Activated B cell treated with CpG ODN at 0.5 μM for 24 hours (primary cell): ENCODE results near the gene CEP72. TPM values are rescaled to one million over a fixed set of nuclear protein-coding genes. Genes with fewer than 3 reads are reported as not detected.
"Not testable (repeated sequence)": the region's sequence is repeated elsewhere in the genome, so short reads cannot be mapped to it uniquely, and the experiment has no call there.

Experiments
- ATAC-seq: fragments of 200-7000 bp; cut with Tn5 transposase; one replicate; pipeline ENCODE4 v1.10.0; 2021; ENCODE audit warnings: low read depth, mild to moderate bottlenecking, moderate library complexity
- CTCF ChIA-PET: fragments of 350-600 bp; sonication (Branson Sonifier 250); formaldehyde crosslinking; loops from one replicate; lab custom pipeline; 2021; ENCODE audit warnings: antibody characterized with exemption; lab: Charles Lee
- POLR2A ChIA-PET: fragments of 350-600 bp; sonication (Branson Sonifier 250); formaldehyde crosslinking; loops from one replicate; lab custom pipeline; 2021; ENCODE audit warnings: antibody characterized with exemption; lab: Charles Lee
- DNase-seq: peaks from one replicate; pipeline ENCODE4 v3.0.0; 2022
- H3K27ac Mint-ChIP-seq: one replicate; pipeline ENCODE4 v1.8.0; 2020; ENCODE audit warnings: mixed read lengths
- H3K27me3 Mint-ChIP-seq: one replicate; pipeline ENCODE4 v1.8.0; 2021; ENCODE audit warnings: mixed read lengths
- H3K36me3 Mint-ChIP-seq: one replicate; pipeline ENCODE4 v1.8.0; 2021; ENCODE audit warnings: low read depth, mixed read lengths
- H3K4me1 Mint-ChIP-seq: one replicate; pipeline ENCODE4 v1.8.0; 2021; ENCODE audit warnings: mixed read lengths
- H3K4me3 Mint-ChIP-seq: one replicate; pipeline ENCODE4 v1.8.0; 2020; ENCODE audit warnings: mild to moderate bottlenecking, mixed read lengths
- H3K9me3 Mint-ChIP-seq: one replicate; pipeline ENCODE4 v1.8.0; 2020; ENCODE audit warnings: mixed read lengths
- intact Hi-C: fragments of 100-400 bp; cut with micrococcal nuclease; formaldehyde crosslinking; loops from one replicate; pipeline ENCODE4 v1.15.1; 2024
- total RNA-seq: library from RNA; stranded (reverse); gene quantifications from 2 replicates; pipeline ENCODE4 v1.2.3, GENCODE V29; 2022
- TF ChIP-seq, protein P1 (sequence below): fragments of 200-600 bp; IDR thresholded peaks from one replicate; pipeline ENCODE4 v1.8.0; 2022; ENCODE audit warnings: antibody characterized with exemption, mild to moderate bottlenecking

Gene CEP72
- total RNA-seq, 1 donor from 2014 or later, result 17.4 TPM

DNA sequence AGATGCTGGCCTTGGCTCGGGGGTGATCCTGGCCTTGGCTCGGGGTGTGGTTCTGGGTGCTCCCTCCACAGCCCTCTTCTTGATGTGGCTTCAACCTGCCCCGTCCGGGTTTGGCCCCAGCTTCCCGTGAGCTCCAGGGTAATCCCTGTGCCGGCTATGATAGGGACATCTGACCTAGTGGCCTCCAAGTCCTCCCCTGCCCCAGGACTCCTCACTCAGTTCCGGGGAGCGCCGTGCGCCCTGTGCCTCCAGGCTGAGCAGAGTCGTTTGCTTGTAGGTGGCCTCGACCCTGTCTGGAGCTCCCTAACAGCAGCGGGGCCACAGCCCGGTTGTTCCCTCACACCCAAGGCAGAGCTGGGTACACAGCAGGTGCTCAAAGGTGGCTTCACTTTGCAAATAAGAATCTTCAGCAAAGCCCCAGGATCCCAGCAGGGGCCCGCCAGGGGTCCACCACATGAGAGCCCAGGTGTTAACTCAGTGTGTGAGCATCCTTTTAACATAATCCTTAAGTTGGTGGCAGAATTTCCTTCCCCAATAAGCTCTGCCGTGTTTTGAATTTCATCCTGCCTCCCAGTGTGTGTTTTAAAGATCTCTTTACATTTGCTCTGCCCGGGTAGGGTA lies 32.3 kb upstream of the CEP72 start:
- POLR2A ChIA-PET, result interaction anchor here (0.6 kb wide), 1 partner anchor 232 kb away, joined by 3 read pairs; no protein-coding TSS in a partner anchor
- DNase-seq (peak; percentile 0), ATAC-seq (no peak)
- H3K9me3 Mint-ChIP-seq, result peaks cover 28% of the 10 kb centered on the region
- peaks cover 3% of the 10 kb centered on the region for H3K36me3 Mint-ChIP-seq
- H3K4me3 Mint-ChIP-seq, result no peak overlapping the region
- CTCF ChIA-PET, result no interaction called here
- peaks cover 47% of the 10 kb centered on the region for H3K27me3 Mint-ChIP-seq
- intact Hi-C loops, result no loop called here
- no peak overlapping the region for H3K27ac Mint-ChIP-seq
- no peaks in the 10 kb centered on the region for H3K4me1 Mint-ChIP-seq
- TF ChIP-seq, protein P1, sequence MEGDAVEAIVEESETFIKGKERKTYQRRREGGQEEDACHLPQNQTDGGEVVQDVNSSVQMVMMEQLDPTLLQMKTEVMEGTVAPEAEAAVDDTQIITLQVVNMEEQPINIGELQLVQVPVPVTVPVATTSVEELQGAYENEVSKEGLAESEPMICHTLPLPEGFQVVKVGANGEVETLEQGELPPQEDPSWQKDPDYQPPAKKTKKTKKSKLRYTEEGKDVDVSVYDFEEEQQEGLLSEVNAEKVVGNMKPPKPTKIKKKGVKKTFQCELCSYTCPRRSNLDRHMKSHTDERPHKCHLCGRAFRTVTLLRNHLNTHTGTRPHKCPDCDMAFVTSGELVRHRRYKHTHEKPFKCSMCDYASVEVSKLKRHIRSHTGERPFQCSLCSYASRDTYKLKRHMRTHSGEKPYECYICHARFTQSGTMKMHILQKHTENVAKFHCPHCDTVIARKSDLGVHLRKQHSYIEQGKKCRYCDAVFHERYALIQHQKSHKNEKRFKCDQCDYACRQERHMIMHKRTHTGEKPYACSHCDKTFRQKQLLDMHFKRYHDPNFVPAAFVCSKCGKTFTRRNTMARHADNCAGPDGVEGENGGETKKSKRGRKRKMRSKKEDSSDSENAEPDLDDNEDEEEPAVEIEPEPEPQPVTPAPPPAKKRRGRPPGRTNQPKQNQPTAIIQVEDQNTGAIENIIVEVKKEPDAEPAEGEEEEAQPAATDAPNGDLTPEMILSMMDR, result no peak

DNA sequence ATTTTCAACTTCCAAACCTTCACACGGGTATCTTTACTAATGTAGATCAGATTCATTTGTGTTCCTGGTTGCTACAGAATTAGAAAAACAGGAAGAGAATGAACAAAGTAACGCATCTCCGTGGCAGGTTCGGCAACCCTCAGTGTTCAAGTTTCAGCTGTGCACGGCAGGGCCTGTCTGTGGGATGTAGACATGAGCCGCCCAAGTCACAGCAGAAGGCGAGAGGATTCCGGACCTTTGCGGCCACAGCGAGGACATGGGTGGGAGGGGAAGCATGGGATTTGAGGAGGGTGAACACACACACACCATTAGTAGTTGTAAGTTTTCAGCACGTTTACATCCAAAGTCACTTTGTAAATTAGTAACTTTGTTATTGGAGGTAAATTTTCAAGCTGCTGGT lies 31.7 kb upstream of the CEP72 start:
- H3K27me3 Mint-ChIP-seq, result peaks cover 47% of the 10 kb centered on the region
- H3K36me3 Mint-ChIP-seq, result peaks cover 3% of the 10 kb centered on the region
- H3K4me1 Mint-ChIP-seq, result no peaks in the 10 kb centered on the region
- H3K27ac Mint-ChIP-seq, result no peak overlapping the region
- no peak overlapping the region for H3K4me3 Mint-ChIP-seq
- DNase-seq (no peak), ATAC-seq (no peak)
- TF ChIP-seq, protein P1, result no peak
- CTCF ChIA-PET, result no interaction called here
- POLR2A ChIA-PET, result interaction anchor here (0.6 kb wide), 1 partner anchor 232 kb away, joined by 3 read pairs; no protein-coding TSS in a partner anchor
- intact Hi-C loops, result no loop called here
- peaks cover 24% of the 10 kb centered on the region for H3K9me3 Mint-ChIP-seq

DNA sequence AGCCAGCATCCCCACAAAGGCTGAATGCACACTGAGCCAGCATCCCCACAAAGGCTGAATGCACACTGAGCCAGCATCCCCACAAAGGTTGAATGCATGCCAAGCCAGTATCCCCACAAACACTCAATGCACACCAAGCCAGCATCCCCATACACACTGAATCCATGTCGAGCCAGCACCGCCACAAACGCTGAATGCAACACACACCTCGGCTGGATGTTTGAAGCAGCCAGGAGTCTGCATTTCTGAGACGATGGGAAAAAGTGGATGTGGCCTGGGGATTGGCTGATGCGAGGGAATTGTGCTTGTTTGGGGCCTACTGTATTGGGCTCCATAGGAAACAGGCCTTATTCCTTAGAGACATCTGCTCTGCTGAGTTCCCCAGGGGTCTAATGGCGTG lies 30.9 kb upstream of the CEP72 start:
- POLR2A ChIA-PET, result no interaction called here
- TF ChIP-seq, protein P1, result no peak
- Mint-ChIP-seq H3K36me3 (peaks cover 3% of the 10 kb centered on the region), H3K9me3 (peaks cover 17% of the 10 kb centered on the region), H3K27ac (no peak overlapping the region), H3K4me1 (no peaks in the 10 kb centered on the region), H3K27me3 (peaks cover 50% of the 10 kb centered on the region), H3K4me3 (no peak overlapping the region)
- intact Hi-C loops, result no loop called here
- DNase-seq (no peak), ATAC-seq (no peak)
- CTCF ChIA-PET, result no interaction called here

DNA sequence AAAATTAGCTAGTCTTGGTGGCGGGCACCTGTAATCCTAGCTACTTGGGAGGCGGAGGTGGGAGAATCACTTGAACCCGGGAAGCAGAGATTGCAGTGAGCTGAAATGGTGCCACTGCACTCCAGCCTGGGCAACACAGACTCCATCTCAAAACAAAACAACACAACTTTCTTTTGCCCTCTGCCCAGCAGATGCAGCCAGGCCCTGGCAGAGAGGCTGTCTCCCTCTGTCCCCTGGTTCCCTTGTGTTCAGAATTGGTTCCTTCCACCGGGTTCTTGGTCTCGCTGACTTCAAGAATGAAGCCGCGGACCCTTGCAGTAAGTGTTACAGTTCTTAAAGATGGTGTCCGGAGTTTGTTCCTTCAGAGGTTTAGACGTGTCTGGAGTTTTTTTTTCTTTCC lies 30.2 kb upstream of the CEP72 start:
- Mint-ChIP-seq H3K9me3 (peaks cover 11% of the 10 kb centered on the region), H3K27ac (no peak overlapping the region), H3K4me3 (no peak overlapping the region), H3K4me1 (no peaks in the 10 kb centered on the region), H3K36me3 (no peaks in the 10 kb centered on the region), H3K27me3 (peaks cover 48% of the 10 kb centered on the region)
- POLR2A ChIA-PET, result no interaction called here
- ATAC-seq (no peak), DNase-seq (no peak)
- intact Hi-C loops, result no loop called here
- TF ChIP-seq, protein P1, result no peak
- CTCF ChIA-PET, result no interaction called here

DNA sequence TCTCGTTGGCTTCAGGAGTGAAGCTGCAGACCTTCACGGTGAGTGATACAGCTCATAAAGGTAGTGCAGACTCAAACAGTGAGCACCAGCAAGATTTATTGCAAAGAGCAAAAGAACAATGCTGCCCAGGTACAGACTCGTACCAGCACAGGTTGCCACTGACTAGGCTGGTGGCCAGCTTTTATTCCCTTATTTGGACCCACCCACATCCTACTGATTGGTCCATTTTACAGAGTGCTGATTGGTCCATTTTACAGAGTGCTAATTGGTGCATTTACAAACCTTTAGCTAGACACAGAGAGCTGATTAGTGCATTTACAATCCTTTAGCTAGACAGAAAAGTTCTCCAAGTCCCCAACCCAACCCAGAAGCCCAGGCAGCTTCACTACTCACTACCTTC lies 29.7 kb upstream of the CEP72 start:
- POLR2A ChIA-PET, H3K27ac Mint-ChIP-seq, intact Hi-C loops, H3K9me3 Mint-ChIP-seq, CTCF ChIA-PET, H3K4me3 Mint-ChIP-seq, H3K36me3 Mint-ChIP-seq, DNase-seq, H3K4me1 Mint-ChIP-seq, ATAC-seq: not testable (repeated sequence)
- H3K27me3 Mint-ChIP-seq, result peaks cover 48% of the 10 kb centered on the region
